ENCODE data around the gene RALY.

The RALY gene

DNA sequence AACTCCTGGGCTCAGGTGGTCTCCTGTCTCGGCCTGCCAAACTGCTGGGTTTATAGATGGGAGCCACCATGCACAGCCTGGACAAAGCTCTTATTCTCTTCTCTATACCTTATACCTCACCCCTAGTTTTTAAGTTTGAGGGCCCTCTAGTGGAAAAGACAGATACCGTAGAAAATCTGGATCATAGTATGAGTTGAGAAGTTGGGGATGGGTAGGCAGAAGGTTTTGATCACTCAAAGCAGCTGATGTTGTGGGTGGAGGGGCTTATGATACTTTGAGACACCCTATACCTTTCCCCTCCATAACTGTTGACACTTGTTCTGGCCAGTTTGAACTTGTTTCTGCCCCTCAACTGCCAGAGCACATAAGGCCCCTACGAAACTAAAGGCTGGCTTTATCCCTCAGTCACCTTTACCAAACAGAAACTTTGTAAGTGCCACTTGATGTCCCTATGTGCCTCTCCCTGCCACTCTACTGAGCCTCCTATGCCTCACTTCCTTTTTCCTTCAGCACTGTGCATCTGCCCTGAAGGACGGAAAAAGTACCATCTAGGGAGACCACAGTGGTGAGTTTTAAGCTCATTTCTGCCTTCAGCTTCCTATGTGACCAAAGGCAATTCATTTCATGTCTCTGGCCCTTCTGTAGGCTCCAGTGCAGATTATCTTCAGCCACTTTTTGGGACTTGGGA is 28.6 kb downstream of the RALY start:
- TF ChIP-seq, protein P1, sequence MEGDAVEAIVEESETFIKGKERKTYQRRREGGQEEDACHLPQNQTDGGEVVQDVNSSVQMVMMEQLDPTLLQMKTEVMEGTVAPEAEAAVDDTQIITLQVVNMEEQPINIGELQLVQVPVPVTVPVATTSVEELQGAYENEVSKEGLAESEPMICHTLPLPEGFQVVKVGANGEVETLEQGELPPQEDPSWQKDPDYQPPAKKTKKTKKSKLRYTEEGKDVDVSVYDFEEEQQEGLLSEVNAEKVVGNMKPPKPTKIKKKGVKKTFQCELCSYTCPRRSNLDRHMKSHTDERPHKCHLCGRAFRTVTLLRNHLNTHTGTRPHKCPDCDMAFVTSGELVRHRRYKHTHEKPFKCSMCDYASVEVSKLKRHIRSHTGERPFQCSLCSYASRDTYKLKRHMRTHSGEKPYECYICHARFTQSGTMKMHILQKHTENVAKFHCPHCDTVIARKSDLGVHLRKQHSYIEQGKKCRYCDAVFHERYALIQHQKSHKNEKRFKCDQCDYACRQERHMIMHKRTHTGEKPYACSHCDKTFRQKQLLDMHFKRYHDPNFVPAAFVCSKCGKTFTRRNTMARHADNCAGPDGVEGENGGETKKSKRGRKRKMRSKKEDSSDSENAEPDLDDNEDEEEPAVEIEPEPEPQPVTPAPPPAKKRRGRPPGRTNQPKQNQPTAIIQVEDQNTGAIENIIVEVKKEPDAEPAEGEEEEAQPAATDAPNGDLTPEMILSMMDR (IDR thresholded peaks at IDR 0.05), result no peak

DNA sequence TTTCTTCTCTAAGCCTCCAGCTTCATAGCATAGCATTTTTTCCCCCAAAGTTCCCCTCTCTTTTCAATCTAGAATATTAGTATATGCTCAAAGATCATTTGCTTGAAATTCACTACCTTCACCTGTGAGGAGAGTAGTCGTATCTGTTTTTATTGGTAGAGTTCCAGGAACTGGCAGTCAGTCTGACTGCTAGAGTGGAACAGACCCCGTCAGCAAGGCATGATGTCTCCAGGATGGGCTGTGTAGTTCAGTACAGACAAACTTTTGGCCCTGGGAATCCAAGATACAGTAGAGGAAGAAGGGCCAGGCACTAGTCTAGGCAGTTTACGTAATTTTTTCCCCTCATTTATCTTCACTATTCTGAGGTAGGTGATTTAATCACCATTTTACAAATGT is 29.1 kb downstream of the RALY start:
- TF ChIP-seq, protein P1 (IDR thresholded peaks at IDR 0.05), result no peak

DNA sequence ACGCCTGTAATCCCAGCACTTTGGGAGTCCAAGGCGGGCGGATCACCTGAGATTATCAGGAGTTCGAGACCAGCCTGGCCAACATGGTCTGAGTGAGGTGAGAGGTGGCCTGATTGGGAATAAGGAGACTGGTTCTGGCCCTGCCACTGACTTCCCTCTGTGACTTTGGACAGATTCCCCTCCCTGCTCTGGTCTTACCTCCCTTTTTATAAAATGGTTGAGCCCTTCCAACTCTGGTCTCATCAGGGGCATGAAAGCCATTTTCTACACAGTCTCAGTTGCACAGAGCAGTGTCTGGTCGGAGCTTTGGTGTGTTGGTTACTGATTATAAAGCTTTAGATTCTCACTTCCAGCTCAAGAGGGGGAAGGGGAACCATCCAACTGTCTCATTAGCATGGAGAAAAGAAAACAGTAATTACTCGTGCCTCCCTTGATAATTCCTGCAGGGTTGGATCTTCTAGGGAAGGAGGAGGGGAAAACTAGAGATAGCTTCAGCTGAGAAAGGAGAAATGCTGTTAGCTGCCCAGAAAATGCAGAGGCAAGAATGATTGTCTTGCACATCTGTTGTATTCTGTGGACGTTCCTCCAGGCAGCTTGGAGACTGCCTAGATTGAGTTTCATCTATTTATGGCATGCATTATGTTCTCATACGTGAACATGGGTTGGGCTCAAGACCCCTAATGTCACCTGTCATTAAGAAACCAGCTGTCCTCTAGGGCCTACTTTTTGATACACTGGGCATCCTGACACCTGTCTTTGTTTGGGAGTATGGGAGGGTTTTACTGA is 30.4 kb downstream of the RALY start:
- TF ChIP-seq, protein P1 (IDR thresholded peaks at IDR 0.05), result no peak

DNA sequence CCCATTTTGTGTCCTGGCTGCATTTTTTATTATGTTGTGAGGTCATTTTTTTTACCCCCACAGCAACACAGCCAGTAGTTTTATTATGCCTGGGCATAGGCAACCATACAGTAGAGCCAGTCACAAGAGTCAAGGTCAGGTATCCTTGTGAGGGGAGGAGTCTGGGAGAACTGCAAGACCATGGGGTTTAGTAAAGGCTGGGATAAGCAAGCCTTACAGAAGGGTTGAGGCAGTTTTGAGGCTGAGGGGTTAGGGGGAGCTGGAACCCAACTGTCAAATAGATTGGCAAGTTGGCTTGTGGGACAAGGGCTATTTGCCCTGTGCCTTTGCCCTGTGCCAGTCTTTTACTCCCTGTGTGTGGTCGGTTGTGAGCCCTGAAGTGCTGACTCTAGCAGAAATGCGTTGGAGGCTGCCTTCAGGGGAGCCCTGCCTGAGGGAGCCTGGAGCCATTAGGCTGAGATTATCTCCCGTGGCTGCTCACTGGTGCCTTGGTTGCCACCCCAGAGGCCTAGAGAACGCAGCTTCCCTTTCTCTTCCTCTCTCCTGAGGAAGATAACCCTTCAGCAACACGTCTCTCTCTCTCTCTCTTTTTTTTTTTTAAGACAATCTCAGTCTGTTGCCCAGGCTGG is 31.1 kb downstream of the RALY start:
- TF ChIP-seq, protein P1 (IDR thresholded peaks at IDR 0.05), result no peak

DNA sequence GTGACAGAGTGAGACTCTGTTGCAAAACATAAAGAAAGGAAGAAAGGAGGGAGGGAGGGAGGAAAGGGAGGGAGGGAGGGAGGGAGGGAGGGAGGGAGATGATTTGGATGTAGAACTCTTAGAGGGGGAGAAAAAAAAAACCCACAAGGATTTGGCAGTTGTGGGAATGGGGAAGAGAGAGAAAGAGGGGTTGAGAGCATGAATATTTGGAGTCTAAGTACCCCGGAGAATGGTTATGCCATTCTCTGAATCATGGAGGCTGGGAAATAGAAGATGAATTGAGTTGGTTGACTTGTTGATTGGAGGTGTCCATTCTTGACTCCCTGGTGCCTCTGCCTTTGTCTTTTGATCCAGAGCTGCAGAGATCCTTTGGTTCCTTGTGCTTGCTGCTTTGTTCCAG is 35.7 kb downstream of the RALY start:
- TF ChIP-seq, protein P1 (IDR thresholded peaks at IDR 0.05), result no peak

DNA sequence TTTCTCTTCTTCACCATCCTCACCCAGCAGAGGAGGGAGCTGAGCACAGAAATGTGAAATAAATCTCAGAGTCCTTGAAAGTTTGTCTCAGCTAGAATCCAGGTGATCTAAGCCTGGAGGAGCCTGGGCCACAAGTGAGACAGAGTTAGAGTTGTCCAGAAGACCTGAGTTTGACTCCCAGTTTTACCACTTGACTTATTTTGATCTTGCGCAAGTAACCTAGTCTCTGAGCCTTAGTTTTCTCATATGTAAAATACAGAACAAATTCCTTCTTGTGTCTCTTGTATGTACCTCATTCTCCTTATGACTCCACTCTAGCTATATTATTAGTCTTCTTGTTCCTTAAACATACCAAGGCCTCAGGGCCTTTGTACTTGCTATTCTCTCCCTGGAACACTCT is 36.7 kb downstream of the RALY start:
- TF ChIP-seq, protein P1 (IDR thresholded peaks at IDR 0.05), result no peak

DNA sequence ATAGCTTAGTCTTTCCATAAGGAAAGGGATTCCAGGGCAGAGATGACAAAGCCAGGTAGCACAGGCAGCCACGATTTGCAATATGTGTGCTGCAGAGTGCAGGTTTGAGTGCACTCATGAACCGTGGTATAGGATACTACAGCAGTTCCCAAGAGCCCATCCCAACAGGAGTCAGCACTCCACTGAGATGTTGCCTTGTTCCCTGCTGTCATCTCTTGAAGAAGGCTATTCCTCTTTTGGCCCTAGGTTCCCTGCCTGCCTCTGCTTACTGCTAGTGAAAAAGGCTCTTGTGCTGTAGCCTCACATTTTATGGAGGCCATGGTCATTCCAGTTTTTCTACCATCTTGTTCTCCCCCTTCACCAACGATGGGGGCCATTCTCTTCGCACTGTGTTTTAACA is 40.2 kb downstream of the RALY start:
- TF ChIP-seq, protein P1 (IDR thresholded peaks at IDR 0.05), result no peak
